Uterus (tissue), 4 donors: ENCODE data around the gene AADACL4. TPM values are rescaled to one million over a fixed set of nuclear protein-coding genes. Genes with fewer than 3 reads are reported as not detected.
"Not testable (repeated sequence)": the region's sequence is repeated elsewhere in the genome, so short reads cannot be mapped to it uniquely, and the experiment has no call there.

Experiments used
- DNase-seq, 2 donors: peaks; one replicate each; pipeline ENCODE4 v3.0.0-alpha.2; 2019 to 2020
- H3K27ac ChIP-seq, 2 donors: fragments of 200-600 bp; sonication (generic); 1 replicate in 1 of 2; 2 replicates in 1 of 2; pipeline ENCODE4 v1.5.1; 2016 to 2018
- H3K27me3 ChIP-seq, 2 donors: fragments of 200-600 bp; sonication (generic); one replicate each; pipeline ENCODE4 v1.5.1; 2018 to 2019; ENCODE audit warnings: control low read depth in 1 of 2
- H3K36me3 ChIP-seq, 2 donors: fragments of 200-600 bp; sonication (generic); one replicate each; pipeline ENCODE4 v1.5.1; 2019; ENCODE audit warnings: control low read depth in 1 of 2
- H3K4me1 ChIP-seq, 2 donors: fragments of 200-600 bp; sonication (generic); one replicate each; pipeline ENCODE4 v1.5.1; 2018 to 2019; ENCODE audit warnings: control low read depth in 1 of 2
- H3K4me3 ChIP-seq, 2 donors: fragments of 200-600 bp; sonication (generic); 1 replicate in 1 of 2; 2 replicates in 1 of 2; pipeline ENCODE4 v1.5.1; 2018 to 2019; ENCODE audit warnings: mild to moderate bottlenecking in 1 of 2
- H3K9me3 ChIP-seq, 2 donors: fragments of 200-600 bp; sonication (generic); one replicate each; pipeline ENCODE4 v1.5.1; 2019; ENCODE audit warnings: control low read depth in 1 of 2
- CTCF ChIP-seq, 4 experiments: fragments of 200-600 bp in 2 of 4; fragments of 450-650 bp in 2 of 4; sonication (generic) in 2 of 4; IDR thresholded peaks; one replicate each; pipeline ENCODE4 v1.5.1; 2016 to 2019; ENCODE audit warnings: antibody characterized with exemption in 4 of 4, mild to moderate bottlenecking in 2 of 4, moderate library complexity in 1 of 4
- POLR2A ChIP-seq, 2 donors: fragments of 450-650 bp; IDR thresholded peaks; one replicate each; pipeline ENCODE4 v1.6.1; 2016; ENCODE audit warnings: antibody characterized with exemption in 2 of 2, mild to moderate bottlenecking in 1 of 2, moderate library complexity in 1 of 2
- intact Hi-C: fragments of 100-400 bp; cut with DNase I; formaldehyde crosslinking; loops from one replicate; pipeline ENCODE4 v1.15.1; 2023; ENCODE audit warnings: low total_unique reads
- total RNA-seq, 4 donors: library from RNA; depleted of rRNA in 3 of 4; stranded (reverse); fragments of >200 nt in 3 of 4; gene quantifications; one replicate each; pipeline versions ENCODE4 v1.1.0 to v1.2.4, GENCODE V29; 2014 to 2023
- donor health status: DM: yes; HTN: yes; CAD: no.

Gene AADACL4
- total RNA-seq, 4 donors from 2014 or later = 0.14 to 0.46 TPM; not detected in 2

GRCh38 chr1:12643079-12643478 lies 806 bp upstream of the AADACL4 start:
- intact Hi-C loops = no loop called here
- Histone ChIP-seq H3K27me3 (no peaks in the 10 kb centered on the region), H3K4me1 (no peaks in the 10 kb centered on the region), H3K27ac (no peak overlapping the region), H3K36me3 (no peaks in the 10 kb centered on the region), H3K9me3 (peaks cover 0 to 5% of the 10 kb centered on the region in 2 donors), H3K4me3 (no peak overlapping the region)
- TF ChIP-seq POLR2A (IDR thresholded peaks at IDR 0.05) (no peak), CTCF (IDR thresholded peaks at IDR 0.05) (no peak)
- no peak for DNase-seq

GRCh38 chr1:12644237-12644636 lies 352 bp downstream of the AADACL4 start:
- no peak for TF ChIP-seq CTCF (IDR thresholded peaks at IDR 0.05)
- TF ChIP-seq POLR2A (IDR thresholded peaks at IDR 0.05) = no peak
- Histone ChIP-seq H3K27me3 (no peaks in the 10 kb centered on the region), H3K36me3 (no peaks in the 10 kb centered on the region), H3K27ac (no peak overlapping the region), H3K9me3 (peaks cover 0 to 5% of the 10 kb centered on the region in 2 donors), H3K4me3 (no peak overlapping the region), H3K4me1 (no peaks in the 10 kb centered on the region)
- no peak for DNase-seq
- intact Hi-C loops = no loop called here

GRCh38 chr1:12644829-12645228 lies 944 bp downstream of the AADACL4 start:
- H3K27me3 ChIP-seq = no peaks in the 10 kb centered on the region
- no peaks in the 10 kb centered on the region for H3K36me3 ChIP-seq
- no peaks in the 10 kb centered on the region for H3K4me1 ChIP-seq
- intact Hi-C loops = no loop called here
- DNase-seq = no peak
- peaks cover 0 to 5% of the 10 kb centered on the region in 2 donors for H3K9me3 ChIP-seq
- TF ChIP-seq CTCF (IDR thresholded peaks at IDR 0.05) (no peak), POLR2A (IDR thresholded peaks at IDR 0.05) (no peak)
- H3K27ac ChIP-seq = no peak overlapping the region
- H3K4me3 ChIP-seq = no peak overlapping the region

GRCh38 chr1:12645401-12645800 lies 1.5 kb downstream of the AADACL4 start:
- H3K36me3 ChIP-seq, intact Hi-C loops, DNase-seq, H3K4me3 ChIP-seq, H3K4me1 ChIP-seq, H3K9me3 ChIP-seq, H3K27ac ChIP-seq, H3K27me3 ChIP-seq: not testable (repeated sequence)

GRCh38 chr1:12648741-12649140 lies 4.9 kb downstream of the AADACL4 start:
- Histone ChIP-seq H3K9me3 (no peaks in the 10 kb centered on the region), H3K27me3 (no peaks in the 10 kb centered on the region), H3K4me3 (no peak overlapping the region), H3K36me3 (no peaks in the 10 kb centered on the region), H3K4me1 (no peaks in the 10 kb centered on the region), H3K27ac (no peak overlapping the region)
- TF ChIP-seq POLR2A (IDR thresholded peaks at IDR 0.05) (no peak), CTCF (IDR thresholded peaks at IDR 0.05) (no peak)
- DNase-seq = no peak
- intact Hi-C loops = no loop called here

- H3K27me3 ChIP-seq = no peaks in the 10 kb centered on the region
- no peak for TF ChIP-seq CTCF (IDR thresholded peaks at IDR 0.05)
- no peak for TF ChIP-seq POLR2A (IDR thresholded peaks at IDR 0.05)
- DNase-seq = no peak
- intact Hi-C loops = loop anchor here (10.0 kb wide), 1 partner anchor 335 kb away; no protein-coding TSS in a partner anchor
- no peaks in the 10 kb centered on the region for H3K9me3 ChIP-seq
- H3K4me3 ChIP-seq = no peak overlapping the region
- H3K4me1 ChIP-seq = no peaks in the 10 kb centered on the region
- H3K36me3 ChIP-seq = no peaks in the 10 kb centered on the region
- H3K27ac ChIP-seq = no peak overlapping the region
Measured at GRCh38 chr1:12649971-12650421, 6.1 kb downstream of the AADACL4 start.
